Neuronal stem cell (in vitro differentiated cells): ENCODE results near the gene NOL7.

ENCODE experiments used
- DNase-seq: peaks from one replicate; pipeline ENCODE4 v3.0.0-alpha.2; 2013; ENCODE audit warnings: low spot score
- H2AFZ ChIP-seq: one replicate; pipeline ENCODE4 v1.6.1; 2013; ENCODE audit warnings: mild to moderate bottlenecking, low read length, inconsistent platforms
- H2AK5ac ChIP-seq: 2 replicates; pipeline ENCODE4 v1.6.1; 2013; ENCODE audit warnings: low read depth, mild to moderate bottlenecking, inconsistent platforms, low read length, moderate library complexity, mixed read lengths
- H2BK120ac ChIP-seq: 2 replicates; pipeline ENCODE4 v1.6.1; 2013; ENCODE audit warnings: low read depth, mild to moderate bottlenecking, inconsistent platforms, low read length, moderate library complexity, mixed read lengths
- H2BK12ac ChIP-seq: one replicate; pipeline ENCODE4 v1.6.1; 2013; ENCODE audit warnings: low read length, inconsistent platforms
- H2BK15ac ChIP-seq: 2 replicates; pipeline ENCODE4 v1.6.1; 2013; ENCODE audit warnings: mild to moderate bottlenecking, low read length, inconsistent platforms, mixed read lengths
- H2BK5ac ChIP-seq: one replicate; pipeline ENCODE4 v1.6.1; 2013; ENCODE audit warnings: inconsistent platforms, mild to moderate bottlenecking, low read length, moderate library complexity
- H3K14ac ChIP-seq: one replicate; pipeline ENCODE4 v1.6.1; 2013; ENCODE audit warnings: low read length, inconsistent platforms
- H3K18ac ChIP-seq: 2 replicates; pipeline ENCODE4 v1.6.1; 2013; ENCODE audit warnings: low read length, inconsistent platforms
- H3K23ac ChIP-seq: 2 replicates; pipeline ENCODE4 v1.6.1; 2013; ENCODE audit warnings: low read depth, mild to moderate bottlenecking, mixed read lengths, low read length, inconsistent platforms; ENCODE audit not compliant: poor library complexity
- H3K27ac ChIP-seq: replicated peaks from 3 replicates; pipeline ENCODE4 v1.5.1; 2013; ENCODE audit warnings: low read length, inconsistent platforms
- H3K27me3 ChIP-seq, 3 experiments: 2 replicates each; pipeline ENCODE4 v1.6.1; 2013; ENCODE audit warnings: low read length in 3 of 3, mild to moderate bottlenecking in 2 of 3, inconsistent platforms in 1 of 3, low read depth in 1 of 3, mixed read lengths in 1 of 3, moderate library complexity in 1 of 3; ENCODE audit not compliant: control insufficient read depth in 3 of 3, insufficient read depth in 3 of 3
- H3K36me3 ChIP-seq, 2 donors: replicated peaks in 1 of 2; 2 replicates each; pipeline ENCODE4 v1.6.1; 2013; ENCODE audit warnings: low read length in 2 of 2; ENCODE audit not compliant: control insufficient read depth in 2 of 2, insufficient read depth in 2 of 2
- H3K4ac ChIP-seq: 2 replicates; pipeline ENCODE4 v1.6.1; 2013; ENCODE audit warnings: inconsistent platforms, mild to moderate bottlenecking, low read length, moderate library complexity
- H3K4me1 ChIP-seq, 2 donors: 1 replicate in 1 of 2; 2 replicates in 1 of 2; pipeline ENCODE4 v1.6.1; 2013; ENCODE audit warnings: low read length in 2 of 2, low read depth in 1 of 2; ENCODE audit not compliant: control insufficient read depth in 2 of 2, insufficient read depth in 1 of 2
- H3K4me2 ChIP-seq: one replicate; pipeline ENCODE4 v1.6.1; 2013; ENCODE audit warnings: mild to moderate bottlenecking, low read length, inconsistent platforms; ENCODE audit not compliant: insufficient read depth, poor library complexity, severe bottlenecking
- H3K4me3 ChIP-seq, 2 donors: 2 replicates each; pipeline ENCODE4 v1.5.1; 2013; ENCODE audit warnings: low read length in 2 of 2, mild to moderate bottlenecking in 2 of 2, inconsistent platforms in 1 of 2, moderate library complexity in 1 of 2
- H3K79me1 ChIP-seq: one replicate; pipeline ENCODE4 v1.6.1; 2013; ENCODE audit warnings: low read depth, mild to moderate bottlenecking, inconsistent platforms, low read length, moderate library complexity
- H3K9ac ChIP-seq: one replicate; pipeline ENCODE4 v1.6.1; 2013; ENCODE audit warnings: mild to moderate bottlenecking, low read depth, low read length, inconsistent platforms; ENCODE audit not compliant: poor library complexity
- H3K9me3 ChIP-seq, 2 donors: replicated peaks in 1 of 2; 2 replicates each; pipeline versions ENCODE3 to v1.6.1; 2013; ENCODE audit warnings: low read length in 2 of 2, mild to moderate bottlenecking in 2 of 2, inconsistent platforms in 1 of 2, low read depth in 1 of 2, mixed read lengths in 1 of 2, moderate library complexity in 1 of 2; ENCODE audit not compliant: control insufficient read depth in 2 of 2, insufficient read depth in 1 of 2
- H4K8ac ChIP-seq: one replicate; pipeline ENCODE4 v1.6.1; 2013; ENCODE audit warnings: low read depth, mild to moderate bottlenecking, inconsistent platforms, low read length, moderate library complexity
- H4K91ac ChIP-seq: one replicate; pipeline ENCODE4 v1.6.1; 2013; ENCODE audit warnings: low read length, low read depth, mild to moderate bottlenecking, inconsistent platforms; ENCODE audit not compliant: poor library complexity
- WGBS, 2 donors: extraction: QIAGEN DNeasy Blood & Tissue Kit; methylation state at CpG; one replicate each; pipeline ENCODE4 v1.1.7; 2013; ENCODE audit warnings: missing lambda C conversion rate in 2 of 2, mixed read lengths in 1 of 2; ENCODE audit not compliant: insufficient read length in 2 of 2, insufficient replicate concordance in 1 of 2; ENCODE audit errors: extremely low coverage in 2 of 2; 5-methylcytosine and 5-hydroxymethylcytosine counted together

NOL7 gene

GRCh38 chr6:13649393-13649792 is 34.3 kb downstream of the NOL7 start:
- Histone ChIP-seq H3K36me3 (peaks cover 2 to 53% of the 10 kb centered on the region in 2 donors), H3K9me3 (no peaks in the 10 kb centered on the region), H3K79me1 (no peaks in the 10 kb centered on the region), H3K27ac (no peak overlapping the region), H3K4me2 (no peak overlapping the region), H2BK15ac (no peak overlapping the region), H3K4me1 (no peaks in the 10 kb centered on the region), H2AK5ac (no peak overlapping the region), H2BK120ac (no peak overlapping the region), H3K4ac (no peak overlapping the region), H3K4me3 (no peak overlapping the region), H2BK12ac (no peak overlapping the region), H3K27me3 (no peaks in the 10 kb centered on the region), H2BK5ac (no peak overlapping the region), H3K23ac (no peak overlapping the region), H3K9ac (no peak overlapping the region), H2AFZ (no peak overlapping the region), H4K8ac (no peak overlapping the region), H4K91ac (no peak overlapping the region), H3K14ac (no peak overlapping the region), H3K18ac (no peak overlapping the region)
- 100% methylated on average over 2 of the region's 4 CpGs; no CpG with 5 or more reads in 1 of the 2 donors for WGBS, 2 donors
- no peak for DNase-seq

- WGBS, 2 donors: no CpG with 5 or more reads among the region's 2 CpGs
- no peak for DNase-seq
- no peak overlapping the region for H2AK5ac ChIP-seq
These were observed 38.2 kb downstream of the NOL7 start for GRCh38 chr6:13653296-13653695.

GRCh38 chr6:13654496-13654895 is 39.4 kb downstream of the NOL7 start:
- no peak for DNase-seq
- H2BK120ac ChIP-seq: no peak overlapping the region
- H3K4me2 ChIP-seq: no peak overlapping the region
- H2BK12ac ChIP-seq: no peak overlapping the region
- no peak overlapping the region for H3K18ac ChIP-seq
- H2AK5ac ChIP-seq: no peak overlapping the region
- H3K14ac ChIP-seq: no peak overlapping the region
- H3K4me3 ChIP-seq: no peak overlapping the region
- no peak overlapping the region for H3K27ac ChIP-seq
- H2AFZ ChIP-seq: no peak overlapping the region
- H2BK15ac ChIP-seq: no peak overlapping the region
- no peak overlapping the region for H2BK5ac ChIP-seq
- no peaks in the 10 kb centered on the region for H3K27me3 ChIP-seq
- no peak overlapping the region for H3K9ac ChIP-seq
- no peaks in the 10 kb centered on the region for H3K4me1 ChIP-seq
- H3K79me1 ChIP-seq: no peaks in the 10 kb centered on the region
- H3K9me3 ChIP-seq: no peaks in the 10 kb centered on the region
- no peak overlapping the region for H4K8ac ChIP-seq
- H3K23ac ChIP-seq: no peak overlapping the region
- H4K91ac ChIP-seq: no peak overlapping the region
- H3K4ac ChIP-seq: no peak overlapping the region
- peaks cover 2 to 44% of the 10 kb centered on the region in 2 donors for H3K36me3 ChIP-seq

More at GRCh38 chr6:13653296-13653695, 38.2 kb downstream of the NOL7 start:
- no peaks in the 10 kb centered on the region for H3K27me3 ChIP-seq
- H2BK15ac ChIP-seq: no peak overlapping the region
- H3K4me3 ChIP-seq: no peak overlapping the region
- H4K91ac ChIP-seq: no peak overlapping the region
- no peak overlapping the region for H3K9ac ChIP-seq
- H3K23ac ChIP-seq: no peak overlapping the region
- no peak overlapping the region for H3K4me2 ChIP-seq
- no peak overlapping the region for H2BK12ac ChIP-seq
- no peaks in the 10 kb centered on the region for H3K9me3 ChIP-seq
- H3K36me3 ChIP-seq: peaks cover 2 to 56% of the 10 kb centered on the region in 2 donors
- no peak overlapping the region for H2BK120ac ChIP-seq
- H2BK5ac ChIP-seq: no peak overlapping the region
- no peaks in the 10 kb centered on the region for H3K79me1 ChIP-seq
- no peak overlapping the region for H4K8ac ChIP-seq
- H2AFZ ChIP-seq: no peak overlapping the region
- no peak overlapping the region for H3K4ac ChIP-seq
- H3K14ac ChIP-seq: no peak overlapping the region
- H3K27ac ChIP-seq: no peak overlapping the region
- H3K18ac ChIP-seq: no peak overlapping the region
- H3K4me1 ChIP-seq: no peaks in the 10 kb centered on the region

- no peak overlapping the region for H2BK5ac ChIP-seq
- no peak overlapping the region for H3K4me2 ChIP-seq
- H2BK120ac ChIP-seq: no peak overlapping the region
- no peak overlapping the region for H3K4me3 ChIP-seq
- no peaks in the 10 kb centered on the region for H3K9me3 ChIP-seq
- no peak for DNase-seq
- H2BK12ac ChIP-seq: no peak overlapping the region
- H4K8ac ChIP-seq: no peak overlapping the region
- no peak overlapping the region for H3K23ac ChIP-seq
- no peaks in the 10 kb centered on the region for H3K27me3 ChIP-seq
- no peak overlapping the region for H3K27ac ChIP-seq
- H3K18ac ChIP-seq: no peak overlapping the region
- H3K79me1 ChIP-seq: peaks cover 3% of the 10 kb centered on the region
- H3K9ac ChIP-seq: no peak overlapping the region
- H2AFZ ChIP-seq: no peak overlapping the region
- no peak overlapping the region for H3K14ac ChIP-seq
- no peak overlapping the region for H2AK5ac ChIP-seq
- H3K4ac ChIP-seq: no peak overlapping the region
- no peaks in the 10 kb centered on the region for H3K4me1 ChIP-seq
- H2BK15ac ChIP-seq: no peak overlapping the region
- H3K36me3 ChIP-seq: peaks cover 2 to 34% of the 10 kb centered on the region in 2 donors
- no CpG with 5 or more reads among the region's 1 CpG for WGBS, 2 donors
- H4K91ac ChIP-seq: no peak overlapping the region
These were observed 40.6 kb downstream of the NOL7 start for GRCh38 chr6:13655700-13656099.
